Fibroblast of pulmonary artery (primary cell): ENCODE results near the gene GOLGA6L10.
"Not testable (repeated sequence)": the region's sequence is repeated elsewhere in the genome, so short reads cannot be mapped to it uniquely, and the experiment has no call there.

ENCODE experiments used
- DNase-seq: peaks from one replicate; pipeline ENCODE4 v3.0.0-alpha.2; 2010; ENCODE audit warnings: low read depth
- H3K4me3 ChIP-seq: replicated peaks from 2 replicates; pipeline ENCODE4 v1.5.1; 2011; ENCODE audit warnings: low read depth, mild to moderate bottlenecking, control low read depth, low read length, moderate library complexity
- TF ChIP-seq, protein P1 (sequence below): IDR thresholded peaks from 2 replicates; pipeline ENCODE4 v1.5.1; 2011; ENCODE audit warnings: mild to moderate bottlenecking, control low read depth, low read length, inconsistent platforms; ENCODE audit errors: missing control alignments

GOLGA6L10 gene

DNA sequence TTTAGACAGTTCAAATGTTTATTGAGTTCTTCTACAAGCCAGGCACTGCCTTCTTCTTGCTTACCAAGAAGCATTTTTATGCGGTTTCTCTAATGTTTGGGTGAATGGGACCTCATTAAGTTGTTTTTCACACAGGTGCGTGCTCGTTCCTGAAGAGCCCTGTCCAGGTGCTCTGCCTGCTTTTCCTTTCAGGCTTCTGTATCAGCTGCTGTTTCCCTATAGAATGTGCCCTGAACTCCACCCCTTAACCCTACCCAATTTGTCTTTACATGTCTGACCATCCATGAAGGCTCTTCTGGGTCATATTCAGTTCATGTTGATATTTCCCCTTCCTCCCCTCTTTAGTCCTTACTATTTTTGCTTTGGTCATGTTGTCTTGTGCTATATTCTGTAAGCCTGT, 22.4 kb upstream of the GOLGA6L10 start:
- DNase-seq: no peak
- H3K4me3 ChIP-seq: no peak overlapping the region
- TF ChIP-seq, protein P1, sequence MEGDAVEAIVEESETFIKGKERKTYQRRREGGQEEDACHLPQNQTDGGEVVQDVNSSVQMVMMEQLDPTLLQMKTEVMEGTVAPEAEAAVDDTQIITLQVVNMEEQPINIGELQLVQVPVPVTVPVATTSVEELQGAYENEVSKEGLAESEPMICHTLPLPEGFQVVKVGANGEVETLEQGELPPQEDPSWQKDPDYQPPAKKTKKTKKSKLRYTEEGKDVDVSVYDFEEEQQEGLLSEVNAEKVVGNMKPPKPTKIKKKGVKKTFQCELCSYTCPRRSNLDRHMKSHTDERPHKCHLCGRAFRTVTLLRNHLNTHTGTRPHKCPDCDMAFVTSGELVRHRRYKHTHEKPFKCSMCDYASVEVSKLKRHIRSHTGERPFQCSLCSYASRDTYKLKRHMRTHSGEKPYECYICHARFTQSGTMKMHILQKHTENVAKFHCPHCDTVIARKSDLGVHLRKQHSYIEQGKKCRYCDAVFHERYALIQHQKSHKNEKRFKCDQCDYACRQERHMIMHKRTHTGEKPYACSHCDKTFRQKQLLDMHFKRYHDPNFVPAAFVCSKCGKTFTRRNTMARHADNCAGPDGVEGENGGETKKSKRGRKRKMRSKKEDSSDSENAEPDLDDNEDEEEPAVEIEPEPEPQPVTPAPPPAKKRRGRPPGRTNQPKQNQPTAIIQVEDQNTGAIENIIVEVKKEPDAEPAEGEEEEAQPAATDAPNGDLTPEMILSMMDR: no peak

DNA sequence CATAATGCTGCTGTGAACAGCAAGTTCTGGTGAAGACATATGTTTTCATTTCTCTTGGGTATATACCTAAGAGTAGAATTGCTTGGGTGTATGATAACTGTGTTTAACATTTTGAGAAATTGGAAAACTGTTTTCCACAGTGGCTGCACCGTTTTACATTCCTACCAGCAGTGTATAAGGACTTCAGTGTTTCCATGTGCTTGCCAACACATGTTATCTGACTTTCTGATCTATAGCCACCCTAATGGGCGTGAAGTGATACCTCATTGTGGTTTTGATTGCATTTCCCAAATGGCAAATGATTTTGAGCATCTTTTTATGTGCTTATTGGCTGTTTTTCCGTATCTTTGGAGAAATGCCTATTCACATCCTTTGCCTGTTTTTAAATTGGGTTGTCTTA, 18.5 kb upstream of the GOLGA6L10 start:
- DNase-seq, H3K4me3 ChIP-seq: not testable (repeated sequence)

DNA sequence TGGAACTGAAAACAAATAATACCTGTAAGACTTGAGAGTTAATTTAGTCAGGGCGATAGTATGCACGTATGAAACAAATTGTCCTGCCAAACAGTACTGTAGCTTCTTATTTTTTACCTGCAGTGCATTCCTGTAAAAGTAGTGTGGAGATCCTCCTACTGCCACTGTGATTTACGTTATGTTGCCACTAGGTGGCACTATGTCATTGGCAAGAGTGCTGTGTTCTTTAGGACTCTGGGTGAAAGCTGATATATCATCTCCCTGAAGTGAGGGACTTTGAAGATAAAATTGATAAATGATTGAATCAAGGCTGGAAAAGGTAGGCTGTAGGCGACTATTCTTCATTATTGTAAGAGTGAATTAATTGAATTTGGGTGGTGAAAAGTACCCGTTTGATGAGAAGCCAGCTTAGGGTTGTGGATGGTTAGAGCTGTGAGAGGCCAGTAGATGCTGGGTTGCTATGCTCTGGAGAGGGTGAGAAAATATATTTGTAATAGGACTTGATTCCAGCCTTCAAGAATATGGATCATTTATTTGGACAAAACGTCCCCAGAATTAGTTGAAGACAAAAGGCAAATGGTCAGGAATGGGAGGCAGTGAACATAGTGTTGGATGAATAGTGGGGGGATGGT, 16.5 kb upstream of the GOLGA6L10 start:
- TF ChIP-seq, protein P1: peak; percentile 4
- not testable (repeated sequence) for H3K4me3 ChIP-seq, DNase-seq

DNA sequence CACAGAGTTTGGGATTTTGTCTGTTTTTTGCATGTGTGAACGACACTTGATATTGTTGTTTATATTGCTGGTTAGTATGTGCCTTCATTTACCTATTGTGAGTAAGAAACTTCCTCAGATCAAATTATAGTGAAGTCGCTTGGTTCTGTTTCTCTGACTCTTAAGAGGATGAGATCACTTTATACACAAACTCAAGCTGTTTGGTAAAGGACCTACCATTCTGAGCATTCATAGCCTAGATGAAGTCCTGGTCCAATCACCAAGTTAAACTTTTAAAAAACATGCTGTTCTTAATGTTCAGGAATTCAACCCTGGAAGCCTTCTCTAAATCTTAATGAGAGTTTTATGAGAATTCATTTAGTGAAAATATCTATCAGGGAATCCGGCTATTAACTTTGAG, 15.3 kb upstream of the GOLGA6L10 start:
- not testable (repeated sequence) for DNase-seq

DNA sequence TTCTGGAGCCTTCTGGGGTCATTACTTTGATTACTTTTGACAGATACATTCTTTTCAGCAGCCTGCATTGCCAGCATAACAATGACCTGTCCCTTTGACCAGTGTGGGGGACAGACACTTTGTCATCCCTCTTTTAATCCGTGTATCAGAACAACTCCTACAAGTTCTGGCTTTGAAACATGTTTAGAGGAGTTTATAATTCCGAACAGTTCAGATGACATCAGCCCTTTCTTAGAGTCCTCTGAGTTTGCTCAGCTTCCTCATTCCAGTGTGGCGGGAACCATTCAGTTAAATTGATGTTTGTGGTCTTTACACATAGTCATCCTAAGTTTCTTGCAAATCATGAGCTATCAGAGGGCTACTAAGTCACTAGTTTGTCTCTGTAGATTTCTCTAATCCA, 13.5 kb upstream of the GOLGA6L10 start:
- not testable (repeated sequence) for H3K4me3 ChIP-seq, DNase-seq

More for the DNA sequence above, 15.3 kb upstream of the GOLGA6L10 start:
- H3K4me3 ChIP-seq: not testable (repeated sequence)

DNA sequence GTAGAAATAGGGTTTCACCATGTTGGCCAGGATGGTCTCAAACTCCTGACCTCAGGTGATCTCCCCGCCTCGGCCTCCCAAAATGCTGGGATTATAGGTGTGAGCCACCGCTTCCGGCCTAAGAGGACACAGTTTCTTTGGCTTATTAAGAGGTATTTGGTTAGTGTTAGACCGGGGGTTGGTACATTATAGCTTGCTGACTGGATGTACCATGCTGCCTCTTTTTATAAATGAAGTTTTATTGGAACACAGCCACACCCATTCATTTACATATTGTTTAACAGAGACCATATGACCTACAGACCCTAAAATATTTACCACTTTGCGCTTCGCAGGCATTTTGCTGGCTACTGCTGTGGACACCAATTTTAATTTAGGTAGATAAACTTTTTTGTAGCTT, 11.3 kb upstream of the GOLGA6L10 start:
- DNase-seq, H3K4me3 ChIP-seq: not testable (repeated sequence)

DNA sequence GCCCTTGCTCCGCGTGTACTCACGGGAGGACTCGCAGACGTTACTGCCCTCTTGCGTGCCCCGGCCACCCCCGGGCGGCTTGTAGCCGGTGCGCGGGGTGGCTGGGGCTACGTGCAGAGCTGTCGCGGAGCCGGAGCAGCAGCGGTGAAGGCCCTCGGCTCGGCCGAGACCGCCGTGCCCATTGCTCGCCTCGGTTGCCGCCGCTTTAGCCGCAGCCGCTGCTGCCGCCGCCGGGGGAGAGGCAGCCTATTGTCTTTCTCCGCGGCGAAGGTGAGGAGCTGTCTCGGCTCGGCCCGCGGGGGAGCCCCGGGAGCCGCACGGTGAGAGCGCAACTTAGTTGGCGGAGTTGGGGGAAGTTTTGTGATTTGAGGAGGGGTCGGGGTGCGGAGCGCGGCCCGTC, 5.8 kb upstream of the GOLGA6L10 start:
- not testable (repeated sequence) for H3K4me3 ChIP-seq

DNA sequence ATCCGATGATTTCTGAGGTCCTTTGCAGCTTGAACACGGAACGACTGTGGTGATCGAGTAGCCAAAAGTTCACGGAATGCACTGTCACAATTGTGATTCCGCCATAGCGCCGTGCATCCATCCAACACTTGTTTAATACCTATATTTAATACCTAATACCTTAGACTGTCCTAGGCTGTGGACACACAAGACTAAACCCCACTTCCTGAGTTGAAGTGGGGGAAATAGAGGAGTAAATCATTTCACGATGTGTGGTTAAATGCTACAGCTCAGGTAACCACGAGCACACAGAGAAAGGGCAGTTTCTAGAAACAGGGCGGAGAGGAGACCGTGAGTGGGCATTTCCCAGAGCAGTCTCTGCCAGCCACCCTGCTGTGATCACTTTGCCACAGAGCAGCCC, 5.3 kb upstream of the GOLGA6L10 start:
- H3K4me3 ChIP-seq: peak overlapping the region; percentile 45
- not testable (repeated sequence) for DNase-seq

More for the DNA sequence above, 5.8 kb upstream of the GOLGA6L10 start:
- DNase-seq: not testable (repeated sequence)

DNA sequence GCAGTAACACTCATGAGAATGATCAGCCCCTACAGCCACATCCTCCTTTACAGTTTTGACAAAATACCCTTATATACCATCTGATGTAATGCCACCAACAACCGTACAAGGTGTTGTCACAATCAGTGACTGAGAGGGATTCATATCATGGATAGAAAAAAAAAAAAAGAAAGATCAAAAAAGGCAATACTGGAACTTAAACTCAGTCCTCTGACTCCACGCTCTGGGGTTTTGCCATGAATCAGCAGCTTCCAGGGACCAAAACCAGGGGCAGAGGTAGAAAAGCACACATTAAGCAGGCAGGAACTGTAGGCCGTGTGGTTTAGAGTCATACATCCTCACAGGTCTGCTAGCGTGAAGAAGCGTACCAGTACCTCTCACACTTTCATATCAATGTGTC, 1.6 kb downstream of the GOLGA6L10 start:
- not testable (repeated sequence) for DNase-seq, H3K4me3 ChIP-seq

DNA sequence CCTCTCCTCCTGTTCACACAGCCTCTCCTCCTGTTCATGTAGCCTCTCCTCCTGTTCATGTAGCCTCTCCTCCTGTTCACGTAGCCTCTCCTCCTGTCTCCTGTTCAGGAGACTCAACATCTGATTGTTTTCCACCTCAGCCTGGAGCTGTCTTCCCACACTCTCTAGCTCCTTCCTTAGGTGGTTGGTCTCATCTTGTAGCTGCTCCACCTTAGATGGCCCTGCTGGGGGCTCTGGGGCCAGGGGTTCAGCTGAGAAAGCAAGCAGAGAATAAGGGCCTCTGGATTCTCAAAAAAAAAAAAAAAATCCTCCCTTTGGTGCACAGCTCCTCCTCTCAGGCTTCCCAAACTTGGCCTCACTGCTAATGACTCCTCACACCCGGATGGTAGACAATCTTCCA, 4.1 kb downstream of the GOLGA6L10 start:
- H3K4me3 ChIP-seq, DNase-seq: not testable (repeated sequence)

DNA sequence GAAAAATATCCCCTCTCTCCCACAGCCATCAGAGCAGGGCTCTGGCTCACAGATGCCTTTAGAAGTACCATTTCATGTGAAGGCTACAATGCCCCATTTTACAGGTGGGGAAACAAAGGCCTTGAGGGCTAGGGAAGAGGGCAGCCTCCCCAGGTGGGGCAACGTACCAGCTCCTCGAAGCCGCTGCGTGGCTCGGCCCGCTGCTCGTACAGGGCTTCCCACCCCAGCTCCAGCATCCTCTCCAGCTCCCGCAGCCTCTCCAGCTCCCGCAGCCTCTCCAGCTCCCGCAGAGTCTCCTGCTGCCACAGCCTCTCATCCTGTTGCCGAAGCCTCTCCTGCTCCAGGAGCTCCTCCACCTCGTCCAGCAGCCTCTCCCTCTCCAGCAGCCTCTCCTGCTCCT, 4.9 kb downstream of the GOLGA6L10 start:
- H3K4me3 ChIP-seq, DNase-seq: not testable (repeated sequence)

DNA sequence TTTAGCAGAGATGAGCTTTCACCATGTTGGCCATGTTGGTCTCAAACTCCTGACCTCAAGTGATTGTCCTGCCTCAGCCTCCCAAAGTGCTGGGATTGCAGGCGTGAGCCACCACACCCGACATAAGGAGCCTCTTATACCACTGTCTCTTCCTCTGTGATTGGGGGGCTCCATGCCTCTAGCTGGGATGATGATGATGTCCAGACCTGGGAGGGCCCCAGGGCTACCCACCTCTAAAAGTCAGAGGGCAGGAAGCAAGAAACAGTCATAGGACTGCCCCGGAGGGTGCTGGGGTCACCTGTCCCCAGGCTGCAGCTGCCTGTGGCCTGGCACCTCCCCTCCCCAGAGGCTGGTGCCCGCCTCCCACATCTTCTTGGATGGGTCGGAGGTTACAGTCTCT, 5.4 kb downstream of the GOLGA6L10 start:
- not testable (repeated sequence) for H3K4me3 ChIP-seq, DNase-seq
